Transverse colon (tissue), 4 donors: ENCODE data around the gene MEGF11. TPM values are rescaled to one million over a fixed set of nuclear protein-coding genes. Genes with fewer than 3 reads are reported as not detected.

ENCODE experiments used
- DNase-seq: peaks from one replicate; pipeline ENCODE4 v3.0.0-alpha.2; 2019
- H3K27ac ChIP-seq, 4 donors: fragments of 200-600 bp; sonication (generic); 2 replicates each; pipeline ENCODE4 v1.5.1; 2016 to 2018; ENCODE audit warnings: inconsistent platforms in 4 of 4
- H3K27me3 ChIP-seq: fragments of 200-600 bp; sonication (generic); 2 replicates; pipeline ENCODE4 v1.5.1; 2017; ENCODE audit warnings: inconsistent platforms
- H3K36me3 ChIP-seq, 4 donors: fragments of 200-600 bp; sonication (generic); 2 replicates each; pipeline ENCODE4 v1.5.1; 2017 to 2019; ENCODE audit warnings: inconsistent platforms in 4 of 4
- H3K4me1 ChIP-seq, 4 donors: fragments of 200-600 bp; sonication (generic); 2 replicates each; pipeline ENCODE4 v1.5.1; 2017 to 2020; ENCODE audit warnings: inconsistent platforms in 4 of 4
- H3K4me3 ChIP-seq, 4 donors: fragments of 200-600 bp; sonication (generic); 1 replicate in 1 of 4; 2 replicates in 3 of 4; pipeline versions ENCODE4 v1.5.1 to v1.6.1; 2017 to 2019; ENCODE audit warnings: inconsistent platforms in 4 of 4
- H3K9me3 ChIP-seq, 2 donors: fragments of 200-600 bp; sonication (generic); 2 replicates each; pipeline ENCODE4 v1.5.1; 2017 to 2019; ENCODE audit warnings: inconsistent platforms in 2 of 2
- CTCF ChIP-seq, 5 experiments: fragments of 200-600 bp in 3 of 5; fragments of 450-650 bp in 2 of 5; sonication (generic) in 3 of 5; IDR thresholded peaks; 1 replicate in 2 of 5; 2 replicates in 3 of 5; pipeline ENCODE4 v1.5.1; 2016 to 2017; ENCODE audit warnings: antibody characterized with exemption in 5 of 5, inconsistent platforms in 3 of 5, mild to moderate bottlenecking in 2 of 5, moderate library complexity in 1 of 5
- EP300 ChIP-seq: sonication (generic); formaldehyde crosslinking; IDR thresholded peaks from one replicate; pipeline ENCODE4 v1.6.1; 2017; ENCODE audit warnings: antibody characterized with exemption, low read depth
- POLR2A ChIP-seq: fragments of 450-650 bp; IDR thresholded peaks from one replicate; pipeline ENCODE4 v1.6.1; 2016; ENCODE audit warnings: antibody characterized with exemption, mild to moderate bottlenecking, moderate library complexity
- POLR2AphosphoS5 ChIP-seq, 3 donors: sonication (generic); formaldehyde crosslinking; IDR thresholded peaks; one replicate each; pipeline ENCODE4 v1.6.1; 2016; ENCODE audit warnings: antibody characterized with exemption in 3 of 3
- WGBS, 2 donors: methylation state at CpG; one replicate each; pipeline ENCODE4 v1.1.5; 2018; ENCODE audit warnings: low coverage in 1 of 2; 5-methylcytosine and 5-hydroxymethylcytosine counted together
- in situ Hi-C, 4 donors: fragments of 200-750 bp; cut with MboI; loops; one replicate each; pipeline versions ENCODE4 v1.15.0 to v1.15.1; 2017; ENCODE audit warnings: low sequenced_read_pairs in 3 of 4, low pct_ligation_motif_present in 1 of 4, low pct_unique_long_range_greater_than_20kb in 1 of 4
- intact Hi-C: fragments of 100-400 bp; cut with DNase I; formaldehyde crosslinking; loops from one replicate; pipeline ENCODE4 v1.15.1; 2023; ENCODE audit warnings: low total_unique reads
- total RNA-seq, 4 donors: library from RNA; depleted of rRNA; stranded (reverse); fragments of >200 nt; gene quantifications; one replicate each; pipeline ENCODE4 v1.1.0, GENCODE V29; 2016

MEGF11 gene
- total RNA-seq, 4 donors from 2014 or later: 0.16 TPM; not detected in 3

GRCh38 chr15:66189291-66189690 is 64.3 kb downstream of the MEGF11 start:
- DNase-seq: no peak
- H3K4me3 ChIP-seq: no peak overlapping the region
- no peak overlapping the region for H3K27ac ChIP-seq
- WGBS, 2 donors: 62 to 87% methylated on average over 3 to 6 of the region's 6 CpGs
- TF ChIP-seq POLR2A (no peak), CTCF (IDR thresholded peaks at IDR 0.05) (no peak), EP300 (no peak), POLR2AphosphoS5 (IDR thresholded peaks at IDR 0.05) (no peak)
- H3K4me1 ChIP-seq: no peaks in the 10 kb centered on the region
- H3K9me3 ChIP-seq: no peaks in the 10 kb centered on the region
- in situ Hi-C loops (loop anchor here in 3 of 4 donors (25.0 kb wide), 2 partner anchors 202 to 552 kb away; no protein-coding TSS in a partner anchor), intact Hi-C loops (no loop called here)
- no peaks in the 10 kb centered on the region for H3K36me3 ChIP-seq
- H3K27me3 ChIP-seq: peaks cover 6% of the 10 kb centered on the region

- Histone ChIP-seq H3K9me3 (no peaks in the 10 kb centered on the region), H3K4me1 (no peaks in the 10 kb centered on the region), H3K4me3 (no peak overlapping the region), H3K36me3 (no peaks in the 10 kb centered on the region), H3K27me3 (peaks cover 6% of the 10 kb centered on the region), H3K27ac (no peak overlapping the region)
- 80 to 94% methylated on average over 3 to 4 of the region's 4 CpGs for WGBS, 2 donors
- DNase-seq: no peak
- in situ Hi-C loops (loop anchor here in 3 of 4 donors (25.0 kb wide), 2 partner anchors 201 to 551 kb away; no protein-coding TSS in a partner anchor), intact Hi-C loops (no loop called here)
- TF ChIP-seq POLR2AphosphoS5 (IDR thresholded peaks at IDR 0.05) (no peak), POLR2A (no peak), CTCF (IDR thresholded peaks at IDR 0.05) (no peak), EP300 (no peak)
Observed at GRCh38 chr15:66188464-66188863, 65.1 kb downstream of the MEGF11 start.

GRCh38 chr15:66187271-66187670 is 66.3 kb downstream of the MEGF11 start:
- Histone ChIP-seq H3K27ac (no peak overlapping the region), H3K4me3 (no peak overlapping the region), H3K36me3 (no peaks in the 10 kb centered on the region), H3K27me3 (peaks cover 6% of the 10 kb centered on the region), H3K4me1 (no peaks in the 10 kb centered on the region), H3K9me3 (no peaks in the 10 kb centered on the region)
- intact Hi-C loops: no loop called here
- no peak for DNase-seq
- WGBS, 2 donors: 73% methylated on average over 6 of the region's 6 CpGs; no CpG with 5 or more reads in 1 of the 2 donors
- TF ChIP-seq POLR2AphosphoS5 (IDR thresholded peaks at IDR 0.05): no peak
- TF ChIP-seq EP300: no peak
- no peak for TF ChIP-seq CTCF (IDR thresholded peaks at IDR 0.05)
- no peak for TF ChIP-seq POLR2A
- in situ Hi-C loops: loop anchor here in 3 of 4 donors (25.0 kb wide), 2 partner anchors 200 to 550 kb away; no protein-coding TSS in a partner anchor

GRCh38 chr15:66186049-66186825 is 67.3 kb downstream of the MEGF11 start:
- H3K4me3 ChIP-seq: no peak overlapping the region
- peaks cover 7% of the 10 kb centered on the region for H3K27me3 ChIP-seq
- no peaks in the 10 kb centered on the region for H3K36me3 ChIP-seq
- TF ChIP-seq POLR2AphosphoS5 (IDR thresholded peaks at IDR 0.05): no peak
- TF ChIP-seq CTCF (IDR thresholded peaks at IDR 0.05): no peak
- TF ChIP-seq POLR2A: no peak
- TF ChIP-seq EP300: no peak
- intact Hi-C loops: no loop called here
- no peaks in the 10 kb centered on the region for H3K9me3 ChIP-seq
- in situ Hi-C loops: loop anchor here in 3 of 4 donors (25.0 kb wide), 2 partner anchors 199 to 549 kb away; no protein-coding TSS in a partner anchor
- no peaks in the 10 kb centered on the region for H3K4me1 ChIP-seq
- 55 to 80% methylated on average over 2 to 6 of the region's 7 CpGs for WGBS, 2 donors
- DNase-seq: no peak
- H3K27ac ChIP-seq: no peak overlapping the region
